ENCODE measurements around the gene CLEC16A.
"Not testable (repeated sequence)": the region's sequence is repeated elsewhere in the genome, so short reads cannot be mapped to it uniquely, and the experiment has no call there.

- not testable (repeated sequence) for TF ChIP-seq CTCF (IDR thresholded peaks at IDR 0.05); EZH2 (IDR thresholded peaks at IDR 0.05; ENCODE audit: borderline replicate concordance, insufficient read depth, low read depth, low read length, poor library complexity, severe bottlenecking)
Measured at GRCh38 chr16:10941935-10942351, 2.4 kb upstream of the CLEC16A start.
